Medulla oblongata (tissue), 1 donor: ENCODE data around the gene MPZL3.
A peak's percentile ranks its signal among the peaks of the same experiment; 100 is the strongest.
"Not testable (repeated sequence)": the region's sequence is repeated elsewhere in the genome, so short reads cannot be mapped to it uniquely, and the experiment has no call there.

Source experiments
- DNase-seq: peaks from one replicate; pipeline ENCODE4 v3.0.0-alpha.2; 2015; ENCODE audit errors: extremely low spot score

MPZL3 gene

DNA sequence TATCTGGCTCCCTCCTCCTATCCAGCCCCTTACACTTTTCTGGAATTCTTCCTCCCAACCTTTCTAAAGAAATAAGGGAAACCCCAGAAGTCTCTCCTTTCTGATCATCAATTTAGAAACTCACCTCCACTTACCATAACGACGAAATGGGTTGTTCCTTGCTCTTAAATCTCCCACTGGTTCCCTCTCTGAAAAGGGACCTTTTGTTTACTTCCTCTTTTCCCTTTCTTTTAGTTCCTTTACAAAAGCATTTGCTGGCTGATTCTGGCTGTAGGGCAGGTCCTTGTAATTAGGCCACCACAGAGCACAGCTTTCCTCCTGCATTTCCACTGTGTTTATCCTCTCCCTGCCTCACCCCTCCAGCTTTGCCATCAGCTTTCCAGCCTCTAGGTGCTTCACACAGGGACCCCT, 39.4 kb downstream of the MPZL3 start:
- no peak for DNase-seq

DNA sequence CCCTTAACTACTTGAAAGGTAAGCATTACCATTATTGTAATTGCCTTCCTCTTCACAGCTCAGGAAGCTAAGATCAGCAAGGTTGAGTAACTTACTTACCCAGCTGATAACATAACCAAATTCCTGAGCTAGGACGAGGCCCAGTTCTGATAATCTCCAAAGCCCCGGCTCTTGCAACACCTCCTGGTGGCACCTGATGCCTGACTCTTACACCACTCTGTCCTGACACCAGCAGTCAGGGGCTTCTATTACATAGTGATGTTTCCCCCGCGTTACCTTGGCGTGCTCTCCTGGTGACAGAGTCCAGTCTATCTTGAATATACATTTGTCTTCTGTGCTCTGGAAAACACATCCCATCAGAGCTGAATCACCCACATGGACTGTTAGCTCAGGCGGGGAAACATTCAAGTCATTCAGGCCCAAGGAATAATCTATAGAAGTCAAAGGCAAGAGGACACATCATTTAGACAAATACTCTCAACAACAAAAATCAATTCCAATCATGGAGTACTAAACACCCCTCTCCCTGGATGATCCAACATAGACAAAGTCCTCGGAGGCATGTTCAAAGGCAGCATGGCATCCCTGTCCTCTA, 39.9 kb downstream of the MPZL3 start:
- no peak for DNase-seq

DNA sequence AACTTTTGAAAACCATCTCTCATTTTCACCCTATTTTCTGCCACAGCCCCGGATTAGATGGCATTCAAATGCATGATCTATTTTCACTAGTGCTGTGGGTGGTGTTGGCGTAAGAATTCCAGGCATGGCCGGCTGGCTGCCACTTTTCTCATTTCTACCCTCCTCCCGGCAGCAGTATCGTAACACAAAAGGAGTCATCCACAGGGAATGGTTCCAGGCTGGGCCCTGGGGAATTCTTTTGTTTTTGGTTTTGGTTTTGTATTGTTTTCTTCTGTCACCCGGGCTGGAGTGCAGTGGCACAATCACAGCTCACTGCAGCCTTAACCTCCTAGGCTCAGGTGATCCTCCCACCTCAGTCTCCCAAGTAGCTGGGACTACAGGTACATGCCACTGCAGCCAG, 41.2 kb downstream of the MPZL3 start:
- DNase-seq: no peak

DNA sequence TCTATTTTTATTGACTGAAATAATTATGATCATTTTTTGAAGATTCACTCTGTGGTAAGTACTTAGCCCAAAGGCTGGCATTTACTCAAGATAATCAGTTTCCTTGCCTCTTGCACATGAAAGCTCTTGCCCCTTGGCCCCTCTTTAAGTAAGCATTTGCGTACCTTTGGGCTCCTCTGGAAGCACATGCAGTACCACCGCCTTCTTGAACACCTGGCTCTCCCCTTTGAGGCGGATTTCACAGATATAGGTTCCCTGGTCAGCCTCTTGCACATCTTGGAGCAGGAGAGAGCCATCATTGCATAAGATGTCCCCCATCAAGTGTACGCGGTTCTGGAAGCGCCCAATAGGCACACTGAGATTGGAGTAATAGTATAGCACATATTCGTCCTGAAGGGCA, 41.8 kb downstream of the MPZL3 start:
- DNase-seq: no peak

DNA sequence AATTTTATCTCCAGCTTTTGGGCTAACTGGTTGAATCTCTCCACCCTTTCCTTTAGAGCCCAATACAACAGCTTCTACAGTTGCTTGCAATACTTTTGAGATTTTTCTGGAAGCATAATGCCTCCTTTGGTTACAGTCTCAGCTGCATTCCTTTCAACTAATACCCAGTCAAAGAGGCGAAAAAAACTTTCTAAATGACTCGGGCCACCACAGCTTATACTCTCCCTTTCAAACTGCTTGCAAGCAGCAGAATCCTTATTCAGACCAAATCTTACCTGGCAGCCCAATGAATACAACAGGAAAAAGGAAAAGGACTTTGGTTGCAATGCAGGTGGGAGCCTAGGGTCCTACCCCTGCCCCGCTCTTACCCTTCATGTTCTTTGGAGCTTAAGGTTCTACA, 43.1 kb downstream of the MPZL3 start:
- DNase-seq: no peak

DNA sequence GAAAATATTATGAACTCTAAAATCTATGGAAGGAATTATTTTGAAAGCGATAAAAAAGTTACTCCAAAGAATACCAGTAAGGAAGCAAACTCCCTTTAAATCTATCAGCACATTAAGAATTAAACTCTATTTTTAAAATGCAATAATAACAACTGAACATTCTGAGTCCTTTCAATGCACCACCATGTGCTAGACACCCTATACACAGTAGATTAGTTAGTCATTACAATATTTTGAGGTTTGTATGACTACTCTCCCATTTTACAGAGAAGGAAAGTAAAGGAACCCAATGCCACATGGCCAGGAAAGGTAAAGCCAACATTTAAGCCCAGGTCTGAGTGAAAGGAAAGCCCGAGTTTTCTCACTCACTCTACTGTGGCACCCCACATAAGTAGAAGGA, 45.1 kb downstream of the MPZL3 start:
- no peak for DNase-seq

DNA sequence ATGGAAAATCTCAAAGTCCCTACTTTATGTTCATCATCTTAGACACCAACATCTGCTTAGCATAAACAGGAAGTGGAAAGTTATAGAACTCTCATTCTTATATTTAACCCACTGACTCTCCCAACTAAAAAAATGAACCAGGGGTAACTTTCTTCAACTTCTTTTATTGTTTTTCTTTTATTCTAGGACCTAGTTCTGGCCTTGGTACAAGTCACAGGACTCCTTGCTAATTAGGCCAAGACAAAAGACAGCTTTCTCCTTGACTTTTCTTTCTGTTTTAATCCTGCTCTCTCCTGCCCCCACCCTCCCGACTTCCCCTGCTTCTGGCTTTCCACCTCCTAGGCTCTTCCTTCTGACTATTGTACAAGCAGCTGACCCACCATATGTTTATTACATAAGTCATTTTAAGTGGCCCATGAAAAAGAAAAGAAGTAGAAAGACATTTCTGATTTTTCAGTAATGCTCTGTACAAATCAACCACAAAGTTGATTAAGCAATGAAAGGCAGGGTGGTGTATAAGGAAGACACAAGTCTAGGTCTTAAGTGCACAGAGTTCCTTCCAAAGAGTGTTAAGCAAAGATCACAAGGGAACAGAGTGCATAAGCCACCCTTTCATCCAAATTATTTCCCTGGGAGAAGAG, 45.7 kb downstream of the MPZL3 start:
- DNase-seq: no peak

DNA sequence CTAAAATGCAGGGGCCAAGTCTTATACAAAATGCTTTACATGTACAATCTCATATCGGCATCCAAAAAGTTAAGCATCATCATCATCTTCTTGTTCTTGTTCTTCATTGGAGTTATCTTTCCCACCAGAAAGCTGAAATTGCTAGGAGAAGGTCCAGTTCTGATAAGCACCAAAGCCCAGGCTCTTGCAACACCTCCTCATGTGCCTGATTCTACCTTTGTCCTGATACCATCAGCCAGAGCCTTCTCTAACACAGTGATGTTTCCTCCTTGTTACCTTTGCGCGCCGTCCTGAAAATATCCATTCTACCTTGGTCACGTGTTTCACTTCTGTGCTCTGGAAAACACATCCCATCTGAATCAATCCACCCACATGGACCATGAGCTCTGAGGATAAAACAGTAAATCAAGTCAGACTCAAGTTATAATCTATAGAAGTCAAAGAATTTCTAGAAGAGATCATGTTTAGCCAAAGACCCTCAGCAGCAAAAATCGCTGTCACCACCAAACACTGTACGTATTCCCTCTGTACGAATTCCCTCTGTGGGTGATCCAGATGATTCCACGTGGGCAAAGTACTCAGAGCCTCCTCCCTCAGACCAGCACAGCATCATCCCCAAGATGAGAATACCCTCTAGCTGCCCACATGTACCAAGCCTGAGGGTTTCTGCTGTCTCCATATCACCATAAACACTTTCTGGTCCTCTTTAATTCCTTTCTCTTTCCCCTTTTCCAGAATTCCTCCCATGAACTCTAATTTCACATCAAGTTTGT, 46.4 kb downstream of the MPZL3 start:
- DNase-seq: no peak

DNA sequence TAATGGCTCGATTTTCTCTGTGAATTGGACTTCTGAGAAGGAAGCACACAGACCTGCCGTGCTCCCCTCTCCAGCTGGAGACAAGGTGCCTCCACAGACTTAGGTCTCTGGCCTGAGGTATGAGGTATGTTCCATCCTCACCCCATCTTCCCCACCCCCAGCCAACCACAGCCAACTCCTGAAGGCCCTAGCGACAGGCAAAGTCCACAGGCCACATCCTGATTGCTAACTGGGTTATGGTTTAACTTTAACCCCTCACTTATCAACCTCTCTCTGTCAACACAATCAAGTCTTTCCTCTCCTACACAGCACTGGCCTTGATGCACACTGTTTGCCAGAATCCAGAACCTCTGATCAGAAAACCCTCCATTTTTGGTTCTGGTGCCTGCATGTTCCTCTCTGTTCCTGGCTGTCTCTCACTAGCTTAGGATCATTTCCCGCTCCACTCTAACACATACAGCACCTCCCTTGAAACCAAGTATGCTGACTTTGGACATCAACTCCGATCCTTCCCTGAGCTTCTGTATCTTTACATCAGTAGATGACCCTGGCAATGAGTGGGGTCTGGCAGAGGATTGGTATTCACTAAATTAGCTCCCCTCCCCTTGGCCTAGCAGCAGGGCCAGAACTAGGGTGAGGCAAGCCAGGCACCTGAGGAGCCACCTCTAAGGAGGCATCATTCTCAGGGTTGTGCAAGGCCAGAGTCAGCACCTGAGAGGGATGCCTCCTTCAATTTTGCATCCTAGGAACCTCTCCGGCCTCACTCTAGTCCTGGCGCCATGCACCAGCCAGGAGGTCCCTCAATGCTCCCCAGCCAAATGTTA, 49.4 kb downstream of the MPZL3 start:
- no peak for DNase-seq

DNA sequence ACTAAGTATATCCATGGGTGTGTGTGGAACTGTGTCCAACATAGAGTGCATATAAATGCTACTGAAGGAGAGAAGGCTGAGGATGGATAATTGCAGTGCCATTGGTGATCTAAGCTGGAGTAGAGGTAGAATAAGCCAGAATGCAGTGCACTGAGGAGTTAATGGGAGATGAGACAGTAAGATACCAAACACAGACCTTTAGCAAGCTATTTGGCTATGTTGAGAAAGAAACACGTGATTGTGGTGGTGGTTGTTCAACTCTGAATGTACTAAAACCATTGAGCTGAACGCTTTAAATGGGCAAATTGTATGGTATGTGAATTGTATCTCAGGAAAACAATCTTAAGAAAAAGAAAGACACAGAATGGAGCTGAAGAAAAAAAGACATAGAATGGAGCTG, 50.2 kb downstream of the MPZL3 start:
- no peak for DNase-seq

DNA sequence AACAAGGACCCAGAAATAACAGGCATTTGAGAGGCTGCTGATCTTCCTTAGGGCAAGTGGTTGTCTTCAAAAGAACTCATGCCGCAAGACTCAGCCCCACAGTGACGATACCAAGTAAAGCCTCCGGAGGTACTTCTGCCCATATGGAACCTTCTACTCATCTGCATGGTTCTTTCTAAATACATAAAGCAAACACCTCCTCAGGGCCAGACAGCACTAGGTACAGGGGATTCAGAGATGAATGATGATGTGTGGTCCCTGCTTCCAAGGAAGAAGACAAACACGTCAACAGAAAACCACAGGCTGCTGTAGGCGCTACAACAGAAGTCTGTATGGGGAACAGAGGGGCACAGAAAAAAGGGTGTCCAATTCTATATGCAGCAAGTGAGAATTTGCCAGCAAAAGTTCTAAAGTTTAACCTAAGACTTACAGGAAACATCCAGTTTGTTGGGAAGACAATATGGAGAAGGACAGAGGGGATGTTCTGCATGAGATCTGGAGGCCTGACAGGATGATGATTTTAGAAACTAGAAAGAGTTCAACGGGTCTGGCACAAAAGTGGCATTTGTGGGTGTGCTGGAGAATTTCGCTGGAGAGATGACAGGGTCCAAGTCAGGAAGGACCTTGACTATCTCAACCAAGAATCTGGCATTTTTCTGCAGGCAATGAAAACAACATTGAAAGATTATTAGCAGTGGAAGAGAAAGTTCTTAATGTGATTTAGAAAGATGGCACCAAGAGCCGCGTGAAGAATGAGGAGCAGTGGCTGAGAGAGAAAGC, 51.1 kb downstream of the MPZL3 start:
- no peak for DNase-seq

DNA sequence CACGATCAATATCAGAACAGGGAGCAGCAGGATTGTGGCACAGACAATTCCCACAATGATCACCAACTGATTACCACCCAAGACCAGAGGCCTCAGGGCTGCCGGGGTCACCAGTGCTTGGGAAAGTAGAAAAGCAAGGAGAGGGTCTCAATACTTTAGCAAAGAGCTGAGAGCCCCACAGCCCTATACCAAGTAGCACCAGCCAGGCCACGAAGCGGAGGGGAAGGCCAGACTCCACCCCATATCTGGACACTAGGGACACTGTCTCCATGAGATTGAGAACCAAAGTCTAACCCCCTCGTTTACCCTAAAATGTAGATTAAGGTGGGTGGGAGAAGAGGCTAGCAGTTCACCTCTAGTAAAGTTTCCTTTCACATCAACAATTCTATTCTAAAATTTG, 51.7 kb downstream of the MPZL3 start:
- no peak for DNase-seq

DNA sequence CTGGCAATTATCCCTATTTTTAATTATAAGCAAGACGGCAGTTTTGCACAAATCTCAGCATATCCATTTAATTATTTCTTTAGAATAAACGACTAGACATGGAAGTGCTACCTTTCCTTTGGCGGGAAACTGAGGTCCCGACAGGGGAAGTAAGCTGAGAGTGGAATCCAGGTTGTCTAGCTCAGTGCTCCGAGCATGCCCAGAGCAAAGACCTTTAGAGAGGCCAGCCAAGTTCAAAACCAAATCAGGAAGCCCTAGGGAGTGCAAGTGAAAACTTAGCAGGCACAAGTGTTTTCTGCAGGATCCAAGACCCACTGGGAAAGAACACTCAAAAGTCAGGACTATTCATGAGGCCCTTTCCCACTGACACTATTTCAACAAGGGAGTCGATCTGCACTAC, 53.0 kb downstream of the MPZL3 start:
- no peak for DNase-seq

DNA sequence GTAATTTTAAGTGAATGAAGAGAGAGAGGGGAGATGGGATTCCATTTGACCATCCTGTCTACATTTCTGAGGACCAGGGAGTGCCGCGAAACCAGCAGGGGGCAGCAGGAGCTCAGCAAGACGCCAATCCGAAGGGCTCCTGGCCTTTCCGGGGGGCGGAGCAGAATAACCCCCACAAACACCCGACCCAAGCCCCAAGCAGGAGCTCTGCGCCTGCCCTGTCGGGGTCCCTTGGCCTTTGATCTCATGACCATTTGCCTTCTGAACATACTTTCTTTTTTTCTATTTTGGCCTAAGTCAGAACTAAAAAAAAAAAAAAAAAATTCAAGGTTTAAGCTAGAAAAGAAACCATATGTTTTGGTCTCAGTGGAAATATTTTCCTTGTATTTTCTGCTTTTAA, 53.8 kb downstream of the MPZL3 start:
- DNase-seq: peak; percentile 80

DNA sequence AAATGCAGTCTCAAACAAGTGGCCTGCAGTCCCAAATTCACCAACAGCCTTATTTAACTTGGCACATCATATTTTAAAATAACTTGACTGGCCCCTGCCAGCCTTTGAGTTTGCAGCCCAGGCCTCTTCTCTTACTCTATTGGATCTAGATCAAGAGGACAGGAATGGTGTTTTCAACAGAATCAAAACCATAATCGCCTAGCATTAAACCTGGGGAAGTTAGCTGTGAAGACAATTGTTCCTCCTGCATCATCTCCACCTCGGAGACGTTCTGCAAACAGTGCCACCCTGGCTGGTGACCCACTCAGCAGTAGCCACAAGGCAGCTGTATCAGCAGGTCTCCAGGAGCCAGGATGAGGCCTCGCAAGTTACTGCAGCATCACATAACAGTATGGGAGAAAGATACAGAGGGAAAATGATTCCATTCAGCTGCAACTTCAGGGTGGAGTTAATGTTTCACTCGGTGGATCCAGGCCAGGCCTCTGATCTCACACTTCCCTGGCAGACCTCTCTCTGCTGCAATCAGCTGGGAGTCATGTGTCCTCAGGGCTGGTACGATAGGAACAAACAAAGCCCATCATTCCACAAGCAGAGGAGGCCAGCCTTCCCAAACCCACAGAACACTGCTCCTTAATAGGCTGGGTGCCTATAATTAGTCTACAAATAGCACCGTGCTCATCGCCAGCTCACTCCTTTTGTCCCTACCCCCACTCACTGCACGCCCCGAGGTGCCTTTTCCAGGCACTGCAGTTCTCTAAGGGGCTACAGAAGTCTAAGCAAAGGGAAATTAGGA, 57.1 kb downstream of the MPZL3 start:
- peak; percentile 86 for DNase-seq

DNA sequence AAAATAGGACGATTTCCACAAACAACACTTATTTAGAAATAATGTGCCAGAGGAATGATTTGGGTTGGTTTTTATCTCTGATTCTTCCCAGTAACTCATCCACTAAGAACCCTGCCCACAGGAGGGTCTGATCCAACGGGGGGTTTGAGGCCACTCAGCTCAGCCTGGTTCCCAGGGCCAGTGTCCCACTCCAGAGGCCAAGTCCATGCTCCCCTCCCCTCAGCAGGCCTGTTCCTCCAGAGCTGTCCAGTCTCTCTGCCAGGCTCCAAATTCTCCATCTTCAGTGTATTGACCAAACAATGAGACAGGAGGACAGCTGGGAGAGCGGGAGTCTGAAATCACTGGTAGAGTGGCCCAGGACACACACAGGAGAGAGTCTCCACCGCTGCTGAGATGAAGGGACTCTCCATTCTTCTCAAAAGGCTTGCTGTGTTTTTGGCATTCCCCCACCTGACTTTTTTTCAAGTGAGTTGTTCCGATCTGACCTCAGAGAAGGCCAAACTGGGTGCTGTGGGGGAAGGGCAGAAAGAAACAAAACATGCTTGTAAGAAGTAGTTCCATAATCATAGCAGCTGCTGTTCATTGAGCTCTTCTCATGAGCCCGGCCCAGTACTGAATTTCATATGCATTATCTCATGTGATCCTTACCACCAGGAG, 58.1 kb downstream of the MPZL3 start:
- DNase-seq: no peak

DNA sequence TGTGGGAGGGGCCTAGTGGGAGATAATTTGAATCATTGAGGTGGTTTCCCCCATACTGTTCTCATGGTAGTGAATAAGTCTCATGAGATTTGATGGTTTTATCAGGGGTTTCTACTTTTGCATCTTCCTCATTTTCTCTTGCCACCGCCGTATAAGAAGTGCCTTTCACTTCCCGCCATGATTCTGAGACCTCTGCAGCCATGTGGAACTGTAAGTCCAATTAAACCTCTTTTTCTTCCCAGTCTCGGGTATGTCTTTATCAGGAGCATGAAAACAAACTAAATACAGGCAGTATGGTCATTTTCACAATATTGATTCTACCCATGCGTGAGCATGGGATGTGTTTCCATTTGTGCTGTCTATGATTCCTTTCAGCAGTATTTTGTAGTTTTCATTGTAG, 59.3 kb downstream of the MPZL3 start:
- not testable (repeated sequence) for DNase-seq

DNA sequence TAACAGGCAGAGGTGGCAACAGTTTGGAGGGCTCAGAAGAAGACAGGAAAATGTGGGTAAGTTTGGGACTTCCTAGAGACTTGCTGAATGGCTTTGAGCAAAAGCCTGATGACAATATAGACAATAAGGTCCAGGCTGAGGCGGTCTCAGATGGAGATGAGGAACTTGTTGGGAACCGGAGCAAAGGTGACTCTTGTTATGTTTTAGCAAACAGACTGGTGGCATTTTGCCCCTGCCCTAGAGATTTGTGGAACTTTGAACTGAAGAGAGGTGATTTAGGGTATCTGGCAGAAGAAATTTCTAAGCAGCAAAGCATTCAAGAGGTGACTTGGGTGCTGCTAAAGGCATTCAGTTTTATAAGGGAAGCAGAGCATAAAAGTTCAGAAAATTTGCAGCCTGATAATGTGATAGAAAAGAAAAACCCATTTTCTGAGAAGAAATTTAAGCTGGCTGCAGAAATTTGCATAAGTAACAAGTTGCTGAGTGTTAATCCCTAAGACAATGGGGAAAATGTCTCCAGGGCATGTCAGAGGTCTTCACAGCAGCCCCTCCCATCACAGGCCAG, 61.1 kb downstream of the MPZL3 start:
- not testable (repeated sequence) for DNase-seq

DNA sequence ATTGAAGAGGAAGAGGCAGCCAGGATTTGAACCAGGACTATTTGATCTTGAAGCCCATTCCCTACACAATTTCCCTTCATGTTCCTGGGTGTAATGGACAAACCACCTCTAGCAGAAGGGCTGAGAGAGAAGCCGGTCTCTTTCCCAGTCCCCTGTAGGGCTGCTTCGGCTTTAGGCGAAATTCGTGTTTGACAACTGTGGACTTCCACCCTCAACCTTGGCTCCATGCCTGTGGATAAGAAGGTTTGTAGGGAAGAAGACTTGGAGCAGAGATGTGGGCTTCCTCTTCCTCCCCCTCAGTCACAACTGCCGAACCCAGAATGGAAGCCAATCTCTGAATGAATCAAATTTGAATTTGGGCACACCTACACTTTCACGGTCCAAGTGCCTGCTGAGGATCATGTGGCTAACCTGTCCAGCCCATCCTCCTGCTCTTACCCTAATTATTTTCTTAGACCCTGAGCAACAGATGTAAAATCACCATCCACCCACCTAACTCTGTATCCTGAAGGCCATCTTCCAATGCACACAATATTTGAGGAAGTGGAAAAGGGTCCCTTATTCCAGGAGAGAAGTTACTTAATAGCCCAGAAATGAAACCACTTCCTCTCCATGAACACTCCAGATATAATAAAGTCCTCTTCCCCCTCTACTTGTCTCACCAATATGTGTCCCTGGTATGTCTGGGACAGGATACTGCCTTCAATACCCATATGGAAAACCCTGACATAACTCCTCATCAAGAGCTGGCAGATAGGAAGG, 65.6 kb downstream of the MPZL3 start:
- DNase-seq: no peak
